Left renal cortex interstitium (tissue), 4 donors: ENCODE measurements around the gene SPATC1L. TPM values are rescaled to one million over a fixed set of nuclear protein-coding genes. Genes with fewer than 3 reads are reported as not detected.
"Not testable (repeated sequence)": the region's sequence is repeated elsewhere in the genome, so short reads cannot be mapped to it uniquely, and the experiment has no call there.

ENCODE experiments used
- DNase-seq, 4 donors: peaks; one replicate each; pipeline ENCODE4 v3.0.0-alpha.2; 2013; ENCODE audit warnings: low read depth in 4 of 4, low spot score in 2 of 4, missing footprints in 1 of 4
- polyA plus RNA-seq, 4 donors: library from polyadenylated mRNA; unstranded; fragments of 120-200 nt; gene quantifications; one replicate each; pipeline ENCODE4 v1.2.1, GENCODE V29; 2013; ENCODE audit not compliant: insufficient read length in 4 of 4

The SPATC1L gene
- polyA plus RNA-seq, 4 donors, result 6.5 to 18.8 (median 13.6) TPM

DNA sequence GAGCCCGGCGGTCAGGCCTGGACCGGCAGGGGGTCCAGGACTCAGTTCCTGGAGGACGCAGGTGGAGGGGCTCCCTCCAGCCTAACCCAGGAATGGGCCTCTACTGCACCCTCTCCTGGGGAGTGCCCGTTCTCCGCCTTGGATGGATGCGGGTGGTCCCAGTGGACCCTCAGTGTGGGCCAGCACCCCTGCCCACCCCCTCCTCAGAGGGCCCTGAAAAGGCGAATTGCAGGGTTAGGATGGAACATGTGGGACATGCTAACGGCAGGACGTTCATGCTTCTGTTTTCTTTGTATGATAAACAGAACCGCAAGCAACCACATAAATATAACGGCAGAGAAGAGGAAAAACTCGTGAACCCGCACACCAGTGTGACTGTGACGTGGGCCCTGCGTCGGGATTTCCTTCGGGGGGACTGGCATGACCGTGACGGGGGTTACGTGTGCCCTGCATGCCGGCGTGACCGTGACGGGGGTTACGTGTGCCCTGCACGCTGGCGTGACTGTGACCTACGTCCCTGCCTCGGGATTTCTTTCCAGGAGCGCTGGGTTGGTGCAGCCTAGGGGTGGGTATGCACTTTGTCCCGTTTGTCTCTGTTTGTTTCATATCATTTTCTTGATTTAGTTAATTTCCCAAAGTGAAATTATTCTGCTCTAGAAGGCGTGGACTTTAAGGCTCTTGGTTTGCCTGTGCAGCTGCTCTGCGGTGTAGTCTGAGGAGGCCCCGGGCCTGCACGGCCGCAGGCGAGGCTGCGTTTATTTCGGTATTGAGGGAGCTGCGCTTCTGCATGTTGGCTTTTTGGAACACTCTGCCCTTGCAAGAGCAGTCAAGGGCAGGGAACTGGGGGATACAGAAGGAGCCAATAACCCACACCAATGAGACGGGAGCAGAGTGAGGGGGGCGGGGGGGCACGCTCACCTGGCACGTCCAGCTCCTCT is 32.0 kb downstream of the SPATC1L start:
- DNase-seq, result no peak

- DNase-seq, result no peak
These were observed 32.8 kb downstream of the SPATC1L start for GRCh38 chr21:46151261-46151988.

GRCh38 chr21:46150491-46151121 is 33.7 kb downstream of the SPATC1L start:
- no peak for DNase-seq

DNA sequence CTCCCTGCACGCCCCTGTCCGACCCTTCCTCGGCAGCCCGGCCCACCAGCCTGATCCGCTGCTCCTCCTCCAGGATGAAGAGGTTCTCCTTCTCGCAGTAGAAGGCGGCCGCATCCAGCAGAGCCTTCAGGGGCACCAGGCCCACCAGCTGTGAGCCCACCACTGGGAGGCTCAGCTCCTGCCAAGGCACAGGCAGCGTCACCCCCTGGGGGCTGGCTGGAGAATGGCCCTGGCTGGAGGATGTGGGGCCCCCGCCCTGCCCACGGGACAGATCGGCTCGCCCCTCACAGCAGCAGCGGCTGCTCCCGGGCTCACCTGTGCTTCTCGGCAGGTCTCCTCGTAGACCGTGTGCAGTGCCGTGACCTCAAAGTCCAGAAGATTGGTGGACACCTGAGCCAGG is 34.2 kb downstream of the SPATC1L start:
- no peak for DNase-seq

GRCh38 chr21:46149205-46149901 is 34.9 kb downstream of the SPATC1L start:
- DNase-seq, result no peak

DNA sequence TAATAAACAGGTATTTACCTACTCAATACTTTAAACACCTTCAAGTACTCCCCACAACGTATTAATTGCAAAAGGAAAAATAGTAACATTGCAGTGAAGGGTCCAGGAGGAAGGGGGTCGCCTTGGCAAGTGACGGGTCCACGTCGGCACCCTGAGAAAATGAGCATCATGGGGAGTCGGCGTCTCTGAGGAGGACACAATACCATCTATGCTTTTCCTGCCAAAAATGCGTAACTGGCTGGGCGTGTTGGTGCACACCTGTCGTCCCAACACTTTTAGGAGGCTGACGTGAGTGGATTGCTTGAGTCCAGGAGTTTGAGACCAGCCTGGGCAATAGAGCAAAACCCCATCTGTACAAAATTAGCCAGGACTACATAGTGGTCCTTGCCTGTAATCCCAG is 36.2 kb downstream of the SPATC1L start:
- DNase-seq, result no peak

- DNase-seq, result not testable (repeated sequence)
These were observed 36.8 kb downstream of the SPATC1L start for GRCh38 chr21:46147429-46147828.

DNA sequence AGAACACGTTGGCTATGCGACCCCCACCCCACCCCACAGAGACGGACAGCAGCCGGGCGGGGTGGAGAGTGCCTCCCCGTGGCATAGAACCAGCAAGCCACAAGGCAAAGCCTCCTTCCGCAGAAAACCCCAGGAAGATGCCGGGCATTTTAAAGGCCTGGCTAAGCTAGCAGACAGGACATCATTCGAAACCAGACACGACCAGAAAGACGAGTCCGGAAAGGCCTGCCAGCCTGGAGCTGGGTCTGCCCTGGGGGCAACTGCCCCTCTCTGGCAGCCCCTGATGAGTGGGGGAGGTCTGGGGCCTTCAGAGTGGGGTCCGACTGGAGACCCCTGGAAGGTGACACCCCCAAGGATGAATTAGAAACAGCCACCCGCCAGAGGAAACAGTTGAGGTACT is 37.4 kb downstream of the SPATC1L start:
- DNase-seq, result no peak

DNA sequence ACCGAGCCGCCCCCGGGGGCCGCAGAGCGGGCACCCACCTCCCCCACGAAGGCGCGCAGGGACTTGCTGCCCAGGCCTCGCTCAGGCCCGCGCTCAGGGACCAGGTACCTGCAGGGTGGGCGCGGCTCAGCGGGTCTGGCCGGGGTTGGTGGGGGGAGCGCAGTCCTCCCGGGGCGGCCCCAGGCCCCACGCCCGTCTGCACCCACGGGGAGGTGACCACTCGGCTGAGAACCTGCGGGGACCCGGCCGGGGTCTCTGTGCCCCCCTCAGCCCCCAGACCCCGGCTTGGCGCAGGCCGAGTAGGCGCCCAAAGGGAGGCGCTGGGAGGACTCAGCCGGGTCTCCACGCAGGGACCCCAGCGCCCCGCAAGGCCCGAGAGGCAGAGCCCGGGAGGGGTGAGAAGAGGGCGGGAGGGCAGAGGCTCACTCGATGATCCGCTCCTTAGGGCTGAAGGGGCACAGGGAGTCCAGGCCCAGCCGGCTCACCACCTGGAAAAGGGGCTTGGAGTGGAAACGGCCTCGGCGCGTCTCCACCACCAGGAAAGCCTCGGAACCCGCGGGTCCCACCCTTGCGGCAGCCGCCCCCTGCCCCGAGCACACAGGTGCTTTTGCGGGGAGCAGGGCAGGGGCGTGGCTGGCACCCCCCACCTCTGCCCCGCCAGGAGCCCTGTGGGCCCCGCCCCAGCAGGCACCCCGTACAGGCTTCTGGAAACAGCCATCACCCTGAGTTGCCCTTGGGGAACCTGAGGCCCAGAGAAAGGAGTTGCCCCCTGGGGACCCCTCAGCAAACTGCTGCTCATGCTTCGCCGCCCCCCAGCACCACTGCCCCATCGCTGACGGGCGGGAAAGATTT is 38.2 kb downstream of the SPATC1L start:
- no peak for DNase-seq

GRCh38 chr21:46145159-46145839 is 39.0 kb downstream of the SPATC1L start:
- no peak for DNase-seq

- no peak for DNase-seq
These were observed 39.7 kb downstream of the SPATC1L start for GRCh38 chr21:46144464-46145070.

GRCh38 chr21:46142582-46143473 is 41.4 kb downstream of the SPATC1L start:
- no peak for DNase-seq

GRCh38 chr21:46141767-46142581 is 42.3 kb downstream of the SPATC1L start:
- DNase-seq, result no peak

- not testable (repeated sequence) for DNase-seq
These were observed 43.8 kb downstream of the SPATC1L start for GRCh38 chr21:46140352-46141003.

DNA sequence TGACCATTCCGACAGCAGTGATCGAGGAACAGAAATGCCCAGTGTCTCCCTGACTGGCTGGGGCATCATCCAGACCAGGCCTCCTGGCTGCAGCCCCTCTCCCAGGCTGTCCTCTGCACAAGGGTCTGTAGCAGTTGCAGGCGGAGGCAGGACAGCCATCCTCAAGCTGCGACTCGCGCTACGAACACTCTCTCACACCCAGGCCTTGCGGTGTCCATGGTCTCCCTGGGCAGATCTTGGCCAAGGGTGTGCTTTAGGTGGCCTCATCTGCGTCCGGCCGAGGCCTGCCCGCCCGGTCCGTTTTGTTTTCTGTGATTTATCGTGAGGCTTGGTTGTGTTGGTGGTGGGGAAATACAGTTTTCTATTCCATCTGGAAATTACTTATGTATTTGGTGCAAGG is 44.6 kb downstream of the SPATC1L start:
- DNase-seq, result no peak

DNA sequence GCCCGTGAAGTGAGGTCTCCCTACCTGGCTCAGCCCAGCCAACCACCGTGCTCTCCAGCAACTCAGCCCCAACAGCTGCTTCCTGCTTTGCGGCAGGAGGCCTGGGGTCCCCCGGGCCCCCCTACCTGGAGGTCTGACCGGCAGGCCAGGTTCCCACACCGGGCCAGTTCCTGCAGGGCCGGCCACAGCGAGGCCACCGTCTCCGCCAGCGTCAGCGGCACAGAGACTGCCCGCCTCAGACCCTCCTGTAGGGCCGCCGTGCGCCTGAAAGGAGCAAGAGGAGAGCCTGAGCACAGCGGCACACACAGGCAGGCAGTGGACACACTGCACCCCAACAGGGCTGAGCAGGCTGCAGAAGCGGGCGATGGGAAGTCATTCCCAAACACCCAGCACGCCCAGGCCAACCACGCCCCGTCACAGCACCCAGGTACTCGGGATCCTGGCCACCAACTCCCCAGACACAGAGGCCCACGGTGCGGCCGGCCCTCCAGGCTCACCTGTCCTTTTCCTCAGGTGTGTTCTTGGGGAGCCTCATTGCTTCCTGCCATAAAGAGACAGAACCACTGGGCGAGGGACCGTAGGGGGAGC is 45.8 kb downstream of the SPATC1L start:
- no peak for DNase-seq
